HG02884 (cell line): ENCODE measurements around the gene CLMN.
A peak's percentile ranks its signal among the peaks of the same experiment; 100 is the strongest.

Experiments used
- ATAC-seq: cut with Tn5 transposase; IDR thresholded peaks from one replicate; pipeline ENCODE4 v1.9.1; 2021; ENCODE audit warnings: mild to moderate bottlenecking, moderate library complexity; ENCODE audit not compliant: unreplicated experiment

Gene CLMN

DNA sequence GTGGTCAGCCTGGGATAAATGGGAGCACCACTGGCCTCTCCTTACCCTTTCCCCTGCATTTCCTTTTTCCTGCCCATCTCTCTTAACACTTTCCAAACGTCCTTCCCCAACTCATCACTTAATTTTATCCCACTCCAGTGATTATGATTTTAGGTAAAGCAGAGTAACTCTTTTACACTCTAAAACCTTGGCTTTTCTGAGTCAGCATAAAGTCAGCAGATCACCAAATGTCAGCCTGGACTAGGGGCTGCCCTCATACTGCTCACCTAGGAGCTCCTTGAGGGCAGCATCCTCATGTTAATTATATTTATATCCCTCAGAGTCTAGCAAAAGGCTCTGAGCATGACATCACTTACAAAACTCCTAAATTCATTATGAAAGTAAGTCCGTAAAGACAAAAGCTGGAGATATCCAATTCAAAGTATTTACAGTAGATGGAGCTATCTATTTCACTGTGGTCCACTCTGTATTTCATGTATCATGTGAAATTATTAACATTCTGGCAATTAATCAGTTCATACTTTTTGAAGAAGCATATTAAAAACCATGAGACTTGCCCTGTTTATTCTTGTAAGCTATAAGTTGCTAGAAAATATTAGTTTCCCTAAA, 145.4 kb downstream of the CLMN start:
- ATAC-seq: no peak

DNA sequence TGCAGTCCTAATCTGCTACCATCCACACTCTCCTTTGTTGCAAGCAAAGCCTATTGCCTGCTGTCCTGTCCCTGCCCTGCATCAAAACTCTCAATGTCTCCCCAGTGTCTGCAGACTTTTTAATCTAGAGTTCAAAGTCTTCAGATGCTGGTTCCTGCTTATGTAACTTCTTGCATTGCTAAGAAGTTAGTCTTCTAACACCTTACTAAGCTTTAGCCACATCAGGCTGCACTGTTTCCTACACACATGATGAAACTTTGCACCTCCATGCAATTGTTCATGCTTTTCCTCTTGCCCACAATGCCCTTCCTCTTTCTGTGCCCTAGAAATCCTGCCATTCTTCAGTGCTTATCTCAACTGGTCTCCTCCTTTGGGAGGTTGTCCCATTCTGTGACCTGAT, 146.2 kb downstream of the CLMN start:
- no peak for ATAC-seq

DNA sequence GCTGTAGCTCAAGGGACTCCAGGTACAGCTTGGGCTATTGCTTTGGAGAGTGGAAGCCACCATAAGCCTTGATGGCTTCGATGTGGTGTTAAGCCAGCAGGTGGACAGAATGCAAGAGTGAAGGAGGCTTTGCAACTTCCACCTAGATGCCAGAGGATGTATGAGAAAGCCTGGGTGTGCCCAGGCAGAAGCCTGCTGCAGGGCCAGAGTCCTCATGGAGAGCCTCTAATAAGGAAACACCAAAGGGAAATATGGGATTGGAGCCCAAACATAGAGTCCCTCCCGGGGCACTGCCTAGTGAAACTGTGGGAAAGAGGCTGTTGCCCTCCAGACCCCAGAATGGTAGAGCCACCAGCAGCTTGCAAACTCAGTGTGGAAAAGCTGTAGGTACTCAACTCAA, 152.5 kb downstream of the CLMN start:
- ATAC-seq: no peak

DNA sequence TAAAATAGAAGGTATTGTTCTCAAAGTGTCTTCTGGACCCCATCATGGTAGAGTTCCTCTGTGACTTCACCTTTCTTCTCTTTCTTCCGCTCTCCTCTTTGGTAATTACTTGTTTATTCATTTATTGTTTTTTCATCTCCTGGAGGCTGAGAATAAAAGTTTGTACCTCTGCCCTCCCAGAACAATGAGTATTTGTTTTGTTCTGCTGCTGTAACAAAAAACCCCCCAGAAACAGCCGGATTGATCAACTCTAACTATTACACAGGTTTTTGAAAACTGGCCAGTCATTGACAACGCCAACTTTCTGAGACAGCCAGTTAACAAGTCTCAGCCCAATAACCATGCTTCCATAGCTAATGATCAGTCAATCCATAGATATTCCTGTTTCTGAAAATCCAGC, 154.2 kb downstream of the CLMN start:
- ATAC-seq: no peak

DNA sequence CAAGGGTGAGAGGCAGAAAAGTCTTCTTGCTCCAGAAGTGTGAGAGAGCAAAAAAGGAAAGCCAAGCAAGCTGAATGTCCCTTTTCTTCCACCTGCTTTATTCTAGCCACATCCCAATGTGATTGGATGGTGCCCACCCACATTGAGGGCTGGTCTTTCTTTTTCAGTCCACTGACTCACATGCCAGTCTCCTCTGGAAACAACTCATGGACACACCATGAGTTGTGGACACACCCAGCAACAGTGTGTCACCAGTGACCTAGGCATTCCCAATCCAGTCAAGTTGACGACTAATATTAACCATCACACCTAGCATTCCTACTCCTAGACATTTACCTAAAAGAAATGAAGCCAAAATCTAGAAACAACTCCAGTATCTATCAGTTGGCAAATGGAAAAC, 155.2 kb downstream of the CLMN start:
- ATAC-seq: no peak

DNA sequence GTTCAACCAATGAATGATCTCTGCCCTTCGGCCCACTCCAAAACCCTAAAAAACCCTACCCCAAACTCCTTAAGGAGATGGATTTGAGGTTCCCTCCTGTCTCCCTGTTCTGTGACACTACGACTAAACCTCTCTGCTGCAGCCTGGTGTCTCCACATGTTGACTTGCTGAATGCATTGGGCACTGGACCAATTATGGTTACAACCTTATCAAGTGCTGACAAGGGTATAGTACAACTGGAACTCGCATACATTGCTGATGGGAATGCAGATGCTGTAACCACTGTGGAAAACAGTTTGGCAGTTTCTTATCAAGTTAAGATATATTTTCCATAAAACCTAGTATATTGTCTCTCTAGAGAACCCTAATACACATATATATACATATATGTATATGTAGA, 156.0 kb downstream of the CLMN start:
- ATAC-seq: no peak

DNA sequence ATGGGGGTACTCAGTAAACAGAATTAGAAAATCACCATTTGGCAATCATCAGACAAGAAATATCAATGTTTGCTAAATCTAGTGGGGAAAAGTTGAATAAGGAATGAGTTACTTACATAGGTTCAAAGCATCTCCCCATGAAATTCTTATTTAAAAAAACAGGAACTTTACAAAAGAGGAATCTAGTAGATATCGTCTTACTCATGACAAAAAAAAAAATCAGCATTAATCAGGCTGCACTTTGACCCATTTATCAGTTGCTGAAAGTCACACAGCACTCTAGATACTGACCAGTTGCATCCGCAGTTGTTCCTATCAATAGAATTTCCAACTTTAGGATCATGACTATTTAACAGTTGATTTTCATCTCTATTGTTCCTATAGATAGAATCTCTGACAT, 156.6 kb downstream of the CLMN start:
- ATAC-seq: no peak

DNA sequence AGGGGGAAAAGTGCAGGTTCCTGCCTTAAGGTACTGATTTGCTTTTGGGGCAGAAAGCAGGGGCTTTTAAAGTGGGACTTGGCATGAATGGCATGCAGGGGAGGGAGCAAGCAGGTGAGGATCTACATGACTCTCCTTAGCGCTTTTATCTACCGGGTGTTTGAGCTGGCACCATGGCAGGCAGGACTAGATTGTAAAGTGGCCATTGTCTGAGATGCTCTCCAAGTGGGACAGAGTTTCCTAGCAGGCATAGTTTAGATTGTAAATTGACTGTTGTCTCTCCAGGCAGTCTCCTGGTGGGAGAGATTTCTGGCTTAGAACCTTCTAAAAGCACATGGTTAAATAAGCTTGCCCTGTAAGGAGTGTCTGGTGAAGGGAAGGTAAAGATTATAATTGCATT, 157.1 kb downstream of the CLMN start:
- ATAC-seq: no peak

DNA sequence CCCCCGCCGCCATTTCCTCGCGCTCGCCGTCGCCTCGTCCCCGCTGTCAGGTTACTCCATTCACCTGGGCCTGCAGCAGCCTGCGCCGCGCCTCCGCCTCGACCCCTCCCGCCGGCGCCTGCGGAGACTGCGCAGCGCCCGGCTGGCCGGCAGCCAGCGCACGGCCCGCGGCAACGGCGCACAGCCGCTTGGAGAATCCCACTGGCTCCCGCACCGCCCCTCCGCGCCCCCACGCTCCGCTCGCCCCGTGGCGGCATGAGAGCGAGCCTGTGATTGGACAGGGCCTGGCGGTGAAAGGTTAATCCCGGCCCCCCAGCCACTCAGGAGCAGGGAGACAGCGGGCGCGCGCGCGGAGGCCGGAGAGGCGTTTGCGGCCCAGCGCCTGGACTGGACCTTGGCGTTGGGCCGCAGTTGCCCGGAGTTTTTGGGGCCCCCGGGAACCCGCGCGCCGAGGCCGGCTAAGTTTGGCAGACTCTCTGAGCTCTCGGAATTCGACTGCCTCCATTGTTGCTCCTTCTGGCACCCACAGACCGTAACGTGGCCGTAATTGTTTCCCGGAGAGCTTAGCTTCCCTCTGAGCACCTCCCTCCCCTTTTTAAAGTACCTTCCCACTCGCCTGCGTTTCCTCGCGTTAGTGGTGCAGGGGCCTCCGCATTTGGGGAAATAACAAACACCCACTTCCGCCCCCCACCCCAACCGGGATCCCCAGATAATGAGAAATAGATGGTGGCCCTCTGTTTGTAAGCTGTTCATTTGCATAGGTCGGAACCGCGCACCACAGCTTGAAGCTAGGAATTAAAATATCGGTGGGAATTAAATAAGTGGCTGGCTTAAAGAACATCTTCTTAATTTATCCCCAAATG, 162.2 kb downstream of the CLMN start, which contains the start of gene DICER1:
Gene DICER1, minus strand, starts transcription at position 203 of the 863 bp plus-strand sequence. CDS start 24,071 bp downstream, outside the sequence.
- ATAC-seq: peak; percentile 52

DNA sequence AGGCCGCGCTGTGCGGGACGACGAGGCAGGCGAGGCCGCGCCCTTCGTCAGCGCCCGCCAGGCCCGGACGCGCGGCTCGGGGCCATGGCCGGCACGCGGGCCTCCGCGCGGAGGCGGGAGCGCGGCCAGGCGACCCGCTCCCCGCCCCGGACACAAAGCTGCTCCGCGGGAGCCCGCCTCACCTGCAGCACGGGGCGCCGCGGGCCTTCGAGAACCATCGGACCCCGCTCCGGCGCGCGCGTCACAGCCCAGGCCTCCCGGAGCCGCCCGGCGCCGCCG, 162.7 kb downstream of the CLMN start:
- ATAC-seq: peak; percentile 18

DNA sequence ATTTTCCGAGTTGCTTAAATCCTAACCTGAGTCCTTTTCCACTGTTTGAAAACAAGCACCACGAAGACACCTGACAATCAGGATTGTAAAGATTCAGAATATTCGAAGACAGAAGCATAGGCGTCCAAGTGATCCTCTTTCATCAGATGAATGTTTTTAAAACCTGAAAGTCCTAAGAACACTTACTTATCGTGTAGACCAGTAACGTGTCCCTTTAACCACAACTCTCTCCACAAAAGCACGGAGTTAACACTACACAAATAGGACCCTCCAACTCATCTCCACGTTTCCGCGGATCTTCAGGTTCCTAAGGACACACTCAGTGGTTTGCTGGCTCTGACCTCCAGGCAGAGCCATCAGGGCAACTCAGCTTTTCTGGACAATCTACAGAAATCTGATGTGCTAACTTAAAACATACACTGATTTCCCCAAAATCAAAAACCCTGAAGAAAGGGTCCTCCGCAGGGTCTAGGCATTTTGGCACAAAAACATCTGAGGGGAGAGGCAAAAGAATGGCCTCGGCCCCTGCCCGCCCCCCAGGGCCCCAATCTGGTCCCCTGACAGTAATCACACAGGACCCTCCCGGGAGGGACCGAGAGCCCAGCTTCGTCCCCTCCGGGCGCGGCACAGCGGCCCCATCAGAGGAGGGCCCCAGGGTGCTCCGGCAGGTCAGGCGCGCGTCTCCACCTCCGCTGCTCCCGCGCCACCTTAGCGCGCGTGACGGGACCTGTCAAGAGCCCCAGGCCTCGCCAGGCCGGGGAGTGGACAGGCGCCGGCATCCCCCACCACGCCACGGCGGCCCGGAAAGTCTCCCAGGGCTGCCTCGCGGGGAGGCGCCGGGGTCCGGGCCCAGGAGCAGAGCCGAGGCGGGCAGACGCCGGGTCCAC, 163.3 kb downstream of the CLMN start:
- peak; percentile 33 for ATAC-seq

DNA sequence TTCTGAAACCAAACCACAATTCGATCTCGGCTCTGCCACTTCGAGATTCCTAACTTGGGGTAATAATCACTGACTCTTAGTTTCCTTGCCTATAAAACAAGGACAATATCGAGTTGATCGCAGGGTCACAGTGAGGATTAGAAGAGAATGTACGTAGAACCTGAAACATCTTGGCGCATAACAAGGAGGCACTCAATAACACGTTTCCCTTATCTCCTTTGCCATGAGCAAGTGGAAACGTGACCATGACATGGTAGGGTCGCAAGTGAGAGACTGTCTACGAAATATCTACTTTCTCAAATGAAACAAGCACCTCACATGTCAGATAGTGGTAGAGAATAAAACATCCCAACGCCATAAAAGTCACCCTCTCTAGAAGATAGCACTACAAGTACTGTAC, 164.7 kb downstream of the CLMN start:
- no peak for ATAC-seq

DNA sequence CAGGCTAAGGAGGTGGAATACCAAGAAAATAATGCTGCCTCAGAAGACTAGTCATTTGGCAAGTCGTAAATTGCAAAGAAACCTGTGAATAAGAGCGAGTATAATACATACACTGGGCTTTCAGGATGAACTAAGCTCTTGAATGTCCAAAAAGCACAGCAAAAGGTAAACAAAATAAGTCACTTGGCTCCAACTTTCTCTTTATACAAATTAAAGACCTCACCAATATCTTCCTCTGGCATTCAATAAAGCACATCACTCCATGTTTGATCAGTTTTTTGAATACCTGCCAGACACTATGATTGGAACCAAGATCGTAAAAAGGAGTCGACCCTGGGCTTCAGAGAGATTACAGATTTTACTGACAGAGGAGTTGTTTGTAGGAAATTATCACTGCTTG, 165.8 kb downstream of the CLMN start:
- ATAC-seq: no peak

DNA sequence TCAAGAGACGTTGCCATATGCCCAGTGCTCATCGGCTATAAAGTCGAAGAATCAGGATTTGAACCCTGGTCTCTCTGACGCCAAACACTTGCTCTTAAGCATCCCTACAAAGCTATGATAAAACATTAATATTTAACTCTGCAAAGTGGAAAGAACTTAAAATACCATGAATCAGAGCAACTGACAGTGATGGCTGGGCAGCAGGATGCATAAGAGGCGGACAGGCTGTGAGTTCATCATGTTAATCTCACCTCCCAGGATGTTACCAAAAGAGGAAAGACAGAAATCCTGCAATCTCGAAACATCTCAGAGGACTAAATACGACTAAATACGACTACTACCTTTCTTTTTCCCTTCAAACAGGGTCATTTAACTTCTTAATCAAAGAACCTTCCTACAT, 168.1 kb downstream of the CLMN start:
- ATAC-seq: no peak

DNA sequence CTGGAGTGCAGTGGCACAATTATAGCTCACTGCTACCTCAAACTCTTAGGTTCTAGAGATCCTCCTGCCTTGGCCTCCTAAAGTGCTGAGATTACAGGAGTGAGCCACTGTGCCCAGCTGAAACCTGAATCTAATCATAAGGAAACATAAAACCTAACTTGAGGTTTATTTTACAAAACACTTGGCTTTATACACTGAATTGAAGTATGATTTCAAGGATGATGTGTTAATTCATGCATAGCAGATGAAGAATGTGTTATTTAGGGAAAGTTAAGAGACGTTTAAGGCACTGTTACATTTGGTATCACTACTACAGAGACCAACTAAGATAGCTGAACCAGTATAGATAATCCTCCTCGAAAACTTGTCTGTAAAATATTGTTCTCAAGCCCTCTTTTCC, 168.8 kb downstream of the CLMN start:
- no peak for ATAC-seq

DNA sequence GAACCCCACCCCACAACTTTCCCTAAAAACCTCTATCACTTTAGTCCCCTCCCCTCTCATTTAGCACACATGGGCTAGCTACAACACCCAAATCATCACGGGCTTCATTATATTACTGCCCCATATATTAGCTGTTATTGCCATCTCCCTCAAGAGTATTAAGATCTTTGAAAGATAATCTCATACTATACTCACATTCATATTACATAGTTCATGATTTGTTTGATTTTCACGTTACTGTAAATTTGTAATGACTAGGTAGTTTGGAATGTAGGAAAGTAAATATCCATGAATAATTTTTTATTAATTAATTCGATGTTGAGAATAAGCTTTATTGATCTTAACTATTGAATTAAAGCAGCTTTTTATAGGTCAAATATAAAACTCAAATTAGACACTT, 170.3 kb downstream of the CLMN start:
- ATAC-seq: no peak

DNA sequence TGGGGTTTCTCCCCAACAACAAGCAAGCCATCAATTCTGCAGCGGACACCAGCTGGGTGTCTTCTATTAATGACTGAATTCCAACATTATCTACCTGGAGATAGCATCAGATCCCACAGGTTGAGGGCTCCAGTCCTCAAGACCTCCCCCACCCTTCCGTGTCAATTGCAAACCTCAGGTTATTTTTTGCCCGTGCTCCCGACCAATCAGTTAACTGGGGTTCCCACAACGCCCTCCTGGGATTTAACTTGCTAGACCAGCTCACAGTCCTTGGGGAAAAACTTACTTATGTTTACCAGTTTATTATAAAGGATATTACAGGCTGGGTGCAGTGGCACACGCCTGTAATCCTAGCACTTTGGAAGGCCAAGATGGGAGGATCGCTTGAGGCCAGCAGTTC, 172.1 kb downstream of the CLMN start:
- no peak for ATAC-seq

DNA sequence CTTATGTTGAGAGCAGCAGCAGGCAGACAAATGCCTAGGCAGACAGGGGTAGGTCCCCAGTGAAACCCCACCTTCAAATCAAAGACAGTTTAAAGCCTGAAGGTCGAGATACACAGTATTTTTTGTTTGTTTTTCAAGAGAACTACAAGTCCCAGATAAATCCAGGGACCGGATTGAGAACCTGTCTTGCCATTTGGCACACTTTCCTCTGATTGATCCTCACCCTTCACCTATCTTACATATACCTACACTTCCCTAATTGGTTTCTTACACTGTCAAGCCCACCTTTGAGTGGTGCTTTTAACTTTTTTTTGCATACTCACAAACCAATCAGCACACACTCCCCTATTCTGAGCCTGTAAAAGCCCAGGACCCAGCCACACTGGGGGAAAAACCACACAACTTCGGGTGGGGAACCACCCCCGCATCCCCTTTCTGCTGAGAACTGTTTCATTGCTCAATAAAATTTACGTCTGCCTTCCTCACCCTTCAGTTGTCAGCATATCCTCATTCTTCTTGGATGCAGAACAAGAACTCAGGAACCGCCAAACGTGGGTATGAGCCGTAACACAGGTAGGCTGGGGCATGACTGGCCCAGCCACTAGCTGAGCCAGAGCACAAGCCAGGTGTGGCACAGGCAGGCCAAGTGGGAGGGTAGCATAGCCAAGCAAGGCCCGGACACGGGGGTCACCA, 173.5 kb downstream of the CLMN start:
- ATAC-seq: no peak

DNA sequence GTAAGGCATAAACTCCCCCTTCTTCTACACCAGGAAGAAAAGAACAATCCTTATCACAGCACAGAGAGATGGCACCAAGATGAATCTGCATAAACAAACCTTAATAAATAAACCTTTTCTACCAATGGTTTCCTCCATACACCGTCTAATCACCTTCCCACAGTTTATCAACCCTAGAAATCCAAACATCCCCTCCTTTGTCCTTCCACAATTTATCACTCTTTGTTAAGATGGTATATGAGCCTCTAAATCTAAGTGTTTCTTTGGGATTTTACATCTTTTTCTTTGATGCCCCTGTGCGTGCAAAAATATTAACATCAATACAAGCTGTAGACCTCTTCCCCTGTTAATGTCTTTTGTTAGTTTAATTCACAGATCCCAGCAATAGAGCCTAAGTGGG, 174.9 kb downstream of the CLMN start:
- no peak for ATAC-seq

DNA sequence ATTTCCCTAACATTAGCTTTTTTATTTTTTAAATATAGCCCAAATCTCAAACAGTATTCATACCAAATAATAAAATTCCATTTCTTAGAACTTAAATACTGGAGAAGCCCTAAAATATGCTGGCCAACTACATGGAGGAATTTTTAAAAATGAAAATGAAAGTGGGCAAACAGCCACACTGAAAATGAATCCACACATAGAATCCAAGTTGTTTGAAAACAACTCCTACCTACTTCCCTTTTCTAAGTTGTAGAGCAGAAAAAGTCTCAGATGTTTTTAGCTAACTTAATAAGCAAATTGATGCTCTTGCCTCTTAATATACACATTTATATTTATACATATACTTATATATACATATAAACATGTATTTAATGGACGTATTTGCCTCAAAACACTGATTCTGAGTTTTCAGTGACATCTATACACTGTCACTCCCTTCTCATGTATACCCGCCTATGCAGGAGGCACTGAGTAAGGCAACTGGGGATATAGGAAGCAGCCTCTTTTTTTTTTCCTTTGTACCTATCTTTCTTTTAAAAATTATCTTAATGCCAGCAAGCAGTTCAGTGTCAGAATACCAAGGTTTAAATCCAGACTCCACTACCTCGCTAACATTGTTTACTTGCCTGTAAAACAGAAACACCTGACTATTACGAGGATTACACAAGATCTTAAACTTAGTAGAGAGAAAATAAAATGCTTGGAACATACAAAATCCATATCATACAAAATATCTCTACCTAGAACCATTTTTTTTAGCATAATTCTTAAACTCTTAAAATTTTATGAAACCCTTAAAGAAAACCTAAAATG, 175.7 kb downstream of the CLMN start:
- no peak for ATAC-seq
